K562 treated with DMSO at 1 percent for 24 hours (cell line): ENCODE data around the gene CH25H. TPM values are rescaled to one million over a fixed set of nuclear protein-coding genes. Genes with fewer than 3 reads are reported as not detected.

Experiments used
- total RNA-seq: library from RNA; unstranded; fragments of 300-600 nt; gene quantifications from 2 replicates; pipeline ENCODE4 v1.2.3, GENCODE V29; 2022; ENCODE audit warnings: low read depth; ENCODE audit not compliant: insufficient read depth

Gene CH25H
- not detected in 2 replicates for total RNA-seq

GRCh38 chr10:89207181-89207800, at the start of gene CH25H:
CH25H (minus strand) TSS chr10:89207317; CDS start chr10:89207292, 25 bp downstream.

DNA sequence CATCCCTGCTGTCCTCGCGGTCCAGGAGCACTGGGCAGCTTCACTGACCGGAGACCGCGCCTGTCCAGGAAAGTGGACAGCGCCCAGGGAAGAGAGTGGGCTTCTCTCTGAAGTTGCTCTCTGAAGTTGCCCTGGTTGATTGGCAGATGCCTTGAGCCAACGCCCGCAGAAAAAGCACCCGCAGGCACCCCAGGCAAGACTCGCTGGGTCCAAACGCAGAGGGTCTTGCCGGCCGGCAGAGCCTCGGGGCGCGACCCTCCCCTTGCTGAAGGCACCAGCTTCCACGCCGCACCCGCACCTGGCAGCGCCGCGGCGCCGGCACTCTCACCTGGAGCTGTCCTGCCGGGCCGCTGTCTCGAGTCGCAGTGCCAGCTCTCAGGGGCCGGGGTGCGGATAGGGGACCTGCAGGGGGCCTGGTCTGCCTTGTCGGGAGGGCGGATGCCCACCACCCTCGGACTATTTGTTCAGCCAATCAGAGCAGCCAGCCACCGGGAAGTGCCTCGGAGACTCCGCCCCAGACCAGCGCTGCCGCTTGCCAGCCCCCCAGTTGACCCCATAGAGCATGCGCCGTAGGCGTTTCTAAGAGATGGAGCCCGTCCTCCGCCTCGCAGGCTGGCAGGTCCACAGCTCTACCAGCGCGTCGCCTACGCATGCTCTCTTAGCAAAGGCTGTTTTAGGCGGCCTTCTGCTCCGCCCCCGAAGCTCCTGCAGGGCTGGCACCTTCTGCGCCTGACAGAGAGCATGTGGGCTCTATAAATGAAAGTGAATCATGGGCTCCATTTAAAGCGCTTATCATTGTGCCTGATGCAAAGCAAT, 44.5 kb upstream of the CH25H start, which contains the start of gene LIPA:
TSS of gene LIPA (minus strand) at position 367 of the 816 bp plus-strand sequence. CDS start 4,127 bp downstream, outside the sequence.

Other genes with a start within 250 kb of the CH25H start
- 0.41 TPM in 1 of 2 replicates, not detected in the other for gene FAS, start 216.5 kb downstream of the CH25H start, total RNA-seq
- gene LIPA, start 44.5 kb upstream of the CH25H start, total RNA-seq = 0.21 TPM in 1 of 2 replicates, not detected in the other
- 0.89 and 1.00 TPM in 2 replicates for gene IFIT2, start 94.7 kb upstream of the CH25H start, total RNA-seq
- 4.7 and 4.8 TPM in 2 replicates for gene IFIT3, start 120.7 kb upstream of the CH25H start, total RNA-seq
- gene IFIT1B, start 170.7 kb upstream of the CH25H start, total RNA-seq = not detected in 2 replicates
- gene IFIT1, start 185.3 kb upstream of the CH25H start, total RNA-seq = 0.58 and 0.75 TPM in 2 replicates
- gene IFIT5, start 207.3 kb upstream of the CH25H start, total RNA-seq = 0.14 and 0.20 TPM in 2 replicates